HG03565 (cell line): ENCODE data around the gene IQCE.

Experiments
- ATAC-seq: cut with Tn5 transposase; IDR thresholded peaks from one replicate; pipeline ENCODE4 v1.9.1; 2021; ENCODE audit warnings: mild to moderate bottlenecking, moderate library complexity; ENCODE audit not compliant: unreplicated experiment

IQCE gene

GRCh38 chr7:2631946-2632732 lies 73.4 kb downstream of the IQCE start, which contains the start of gene TTYH3:
TTYH3 (plus strand) TSS chr7:2631986; CDS start chr7:2632156, 170 bp downstream.
- peak; percentile 26 for ATAC-seq

- ATAC-seq: no peak
Measured at GRCh38 chr7:2632733-2633537, 74.2 kb downstream of the IQCE start.

GRCh38 chr7:2633538-2634266 lies 74.9 kb downstream of the IQCE start:
- ATAC-seq: no peak

GRCh38 chr7:2634267-2635145 lies 75.7 kb downstream of the IQCE start:
- no peak for ATAC-seq

- ATAC-seq: no peak
Measured at GRCh38 chr7:2635148-2635668, 76.4 kb downstream of the IQCE start.

- no peak for ATAC-seq
Measured at GRCh38 chr7:2635810-2636701, 77.3 kb downstream of the IQCE start.

- ATAC-seq: no peak
Measured at GRCh38 chr7:2637066-2637471, 78.3 kb downstream of the IQCE start.

GRCh38 chr7:2637505-2638223 lies 78.9 kb downstream of the IQCE start:
- no peak for ATAC-seq

GRCh38 chr7:2638224-2638991 lies 79.6 kb downstream of the IQCE start:
- ATAC-seq: no peak

GRCh38 chr7:2639181-2639681 lies 80.5 kb downstream of the IQCE start:
- ATAC-seq: no peak

GRCh38 chr7:2639695-2640481 lies 81.1 kb downstream of the IQCE start:
- no peak for ATAC-seq

- no peak for ATAC-seq
Measured at GRCh38 chr7:2640482-2640830, 81.7 kb downstream of the IQCE start.

GRCh38 chr7:2640846-2641316 lies 82.1 kb downstream of the IQCE start:
- ATAC-seq: no peak

GRCh38 chr7:2641406-2642393 lies 82.9 kb downstream of the IQCE start:
- ATAC-seq: no peak

- ATAC-seq: no peak
Measured at GRCh38 chr7:2643386-2644219, 84.8 kb downstream of the IQCE start.
